Ovary (tissue), 9 donors: ENCODE data around the gene SV2C. TPM values are rescaled to one million over a fixed set of nuclear protein-coding genes. Genes with fewer than 3 reads are reported as not detected.

Experiments
- DNase-seq, 5 donors: peaks; one replicate each; pipeline ENCODE4 v3.0.0-alpha.2; 2019 to 2020
- H3K27ac ChIP-seq, 2 donors: fragments of 200-600 bp; one replicate each; pipeline versions ENCODE4 v1.5.1 to v1.8.0; 2019 to 2022
- H3K27me3 ChIP-seq: fragments of 200-600 bp; one replicate; pipeline ENCODE4 v1.8.0; 2022
- H3K36me3 ChIP-seq: fragments of 200-600 bp; sonication (generic); one replicate; pipeline ENCODE4 v1.5.1; 2019
- H3K4me1 ChIP-seq: one replicate; pipeline ENCODE4 v1.8.1; 2013; ENCODE audit warnings: mild to moderate bottlenecking, moderate library complexity; ENCODE audit not compliant: insufficient read depth
- H3K4me3 ChIP-seq: fragments of 200-600 bp; sonication (generic); one replicate; pipeline ENCODE4 v1.5.1; 2017
- H3K9me3 ChIP-seq, 2 donors: fragments of 200-600 bp in 1 of 2; sonication (generic) in 1 of 2; one replicate each; pipeline versions ENCODE4 v1.5.1 to v1.8.1; 2013 to 2019; ENCODE audit warnings: mild to moderate bottlenecking in 1 of 2, moderate library complexity in 1 of 2
- CTCF ChIP-seq, 3 donors: fragments of 450-650 bp in 2 of 3; fragments of 200-600 bp in 1 of 3; IDR thresholded peaks; one replicate each; pipeline versions ENCODE4 v1.5.1 to v1.8.0; 2016 to 2022; ENCODE audit warnings: antibody characterized with exemption in 3 of 3, mild to moderate bottlenecking in 1 of 3
- EP300 ChIP-seq: sonication (generic); formaldehyde crosslinking; IDR thresholded peaks from one replicate; pipeline ENCODE4 v1.6.1; 2017; ENCODE audit warnings: antibody characterized with exemption
- POLR2A ChIP-seq: fragments of 450-650 bp; IDR thresholded peaks from one replicate; pipeline ENCODE4 v1.6.1; 2017; ENCODE audit warnings: antibody characterized with exemption, mild to moderate bottlenecking, moderate library complexity
- WGBS, 3 donors: extraction: QIAGEN DNeasy Blood & Tissue Kit in 1 of 3; methylation state at CpG; one replicate each; pipeline versions ENCODE4 v1.1.5 to v1.1.7; 2013 to 2017; 5-methylcytosine and 5-hydroxymethylcytosine counted together
- intact Hi-C, 4 donors: fragments of 100-400 bp; cut with DNase I; formaldehyde crosslinking; loops; one replicate each; pipeline versions ENCODE4 v1.11.0 to v1.15.1; 2022 to 2023
- polyA plus RNA-seq, 2 donors: library from polyadenylated mRNA; stranded (reverse); fragments of 200-250 nt in 1 of 2; fragments of 350-450 nt in 1 of 2; fragmentation: Illumina TruSeq in 1 of 2; extraction: RNeasy Lipid Tissue Mini Kit (QIAGEN cat#74804) in 1 of 2; gene quantifications; one replicate each; pipeline ENCODE4 v1.2.3, GENCODE V29; 2013 to 2014
- total RNA-seq, 7 donors: library from RNA; depleted of rRNA in 2 of 7; stranded (reverse); fragments of >200 nt in 2 of 7; fragmentation: NEBNext Ultra II Directional in 3 of 7; extraction: Animal tissue kit (Norgen Biotek cat#: 25700) in 3 of 7; gene quantifications; one replicate each; pipeline versions ENCODE4 v1.1.0 to v1.2.4, GENCODE V29; 2016 to 2023
- donor health status: DM: no; HTN: no; CAD: no; lungs with moderate emphysema.
- donor health status: DM: no; HTN: no; CAD: no.
- donor health status: Bipolar disorder and iron deficiency.
- donor health status: DM: yes; HTN: yes; CAD: no.
- donor health status: DM: no; HTN: no; CAD: no.
- donor health status: DM: yes; HTN: yes; CAD: no.

The SV2C gene
- total and polyA plus RNA-seq, 9 donors = 0.10 to 1.3 (median 0.51) TPM

GRCh38 chr5:76046741-76047140 lies 36.4 kb upstream of the SV2C start:
- 42 to 49% (median 47%) methylated on average over 3 of the region's 3 CpGs for WGBS, 3 donors
- Histone ChIP-seq H3K9me3 (no peaks in the 10 kb centered on the region), H3K4me1 (no peaks in the 10 kb centered on the region), H3K4me3 (no peak overlapping the region), H3K36me3 (no peaks in the 10 kb centered on the region), H3K27ac (no peak overlapping the region), H3K27me3 (no peaks in the 10 kb centered on the region)
- TF ChIP-seq CTCF (IDR thresholded peaks at IDR 0.05) = no peak
- TF ChIP-seq EP300 = no peak
- no peak for TF ChIP-seq POLR2A
- no peak for DNase-seq
- intact Hi-C loops = no loop called here

GRCh38 chr5:76050134-76050533 lies 33.0 kb upstream of the SV2C start:
- Histone ChIP-seq H3K4me3 (no peak overlapping the region), H3K9me3 (no peaks in the 10 kb centered on the region), H3K36me3 (no peaks in the 10 kb centered on the region), H3K27me3 (no peaks in the 10 kb centered on the region), H3K27ac (no peak overlapping the region), H3K4me1 (no peaks in the 10 kb centered on the region)
- WGBS, 3 donors = 63 to 82% (median 71%) methylated on average over 1 of the region's 1 CpG
- DNase-seq = no peak
- intact Hi-C loops = no loop called here
- TF ChIP-seq CTCF (IDR thresholded peaks at IDR 0.05) = no peak
- no peak for TF ChIP-seq POLR2A
- TF ChIP-seq EP300 = no peak

- Histone ChIP-seq H3K4me3 (no peak overlapping the region), H3K9me3 (no peaks in the 10 kb centered on the region), H3K27me3 (no peaks in the 10 kb centered on the region), H3K4me1 (no peaks in the 10 kb centered on the region), H3K27ac (no peak overlapping the region), H3K36me3 (no peaks in the 10 kb centered on the region)
- TF ChIP-seq POLR2A = no peak
- TF ChIP-seq CTCF (IDR thresholded peaks at IDR 0.05) = no peak
- TF ChIP-seq EP300 = no peak
- DNase-seq = no peak
- WGBS, 3 donors = 23 to 25% (median 25%) methylated on average over 4 of the region's 4 CpGs
- intact Hi-C loops = no loop called here
These were observed 20.6 kb upstream of the SV2C start for GRCh38 chr5:76062502-76063041.

- no peak for DNase-seq
- no peaks in the 10 kb centered on the region for H3K27me3 ChIP-seq
- no peaks in the 10 kb centered on the region for H3K4me1 ChIP-seq
- TF ChIP-seq EP300 (no peak), POLR2A (no peak), CTCF (IDR thresholded peaks at IDR 0.05) (no peak)
- no peak overlapping the region for H3K4me3 ChIP-seq
- intact Hi-C loops = no loop called here
- H3K9me3 ChIP-seq = no peaks in the 10 kb centered on the region
- WGBS, 3 donors = 75 to 83% (median 77%) methylated on average over 5 of the region's 5 CpGs
- no peak overlapping the region for H3K27ac ChIP-seq
- no peaks in the 10 kb centered on the region for H3K36me3 ChIP-seq
These were observed 17.9 kb upstream of the SV2C start for GRCh38 chr5:76065258-76065657.
